H1 (cell line): ENCODE results near the gene SUMF2. TPM values are rescaled to one million over a fixed set of nuclear protein-coding genes. Genes with fewer than 3 reads are reported as not detected.

Source experiments
- GABPA ChIP-seq: IDR thresholded peaks from 2 replicates; pipeline ENCODE4 v1.6.1; 2011; ENCODE audit warnings: mild to moderate bottlenecking, low read length, moderate library complexity, borderline replicate concordance; ENCODE audit not compliant: insufficient read depth
- HDAC6 ChIP-seq: IDR thresholded peaks from one replicate; pipeline ENCODE4 v1.7.1; 2012; ENCODE audit warnings: low read depth, mild to moderate bottlenecking, inconsistent platforms, low read length, moderate library complexity
- MAX ChIP-seq: IDR thresholded peaks from 2 replicates; pipeline ENCODE4 v1.6.1; 2012; ENCODE audit warnings: inconsistent platforms
- RBBP5 ChIP-seq: IDR thresholded peaks from 2 replicates; pipeline ENCODE4 v1.7.1; 2012; ENCODE audit warnings: low read depth, mild to moderate bottlenecking, inconsistent platforms, low read length, moderate library complexity, borderline replicate concordance
- RNF2 ChIP-seq: fragments of 200-900, 300-1000 bp; sonication (generic); IDR thresholded peaks from 2 replicates; pipeline ENCODE4 v1.7.1; 2016; ENCODE audit warnings: borderline replicate concordance, low read depth, mild to moderate bottlenecking, antibody characterized with exemption, low read length; ENCODE audit not compliant: poor library complexity, severe bottlenecking; ENCODE audit errors: missing control alignments
- SP1 ChIP-seq: IDR thresholded peaks from 2 replicates; pipeline ENCODE4 v1.6.1; 2011; ENCODE audit warnings: low read depth, low read length
- SRF ChIP-seq: IDR thresholded peaks from 2 replicates; pipeline ENCODE4 v1.6.1; 2011; ENCODE audit warnings: mild to moderate bottlenecking, low read depth, low read length, moderate library complexity
- polyA plus RNA-seq, 7 experiments: library from polyadenylated mRNA; depleted of rRNA in 3 of 7; stranded (reverse) in 5 of 7; unstranded in 2 of 7; fragments of >200 nt in 5 of 7; fragments of 200-250 nt in 2 of 7; gene quantifications; 1 replicate in 5 of 7; 2 replicates in 1 of 7; 4 replicates in 1 of 7; pipeline versions ENCODE4 v1.2.1 to v1.2.3, GENCODE V29; 2011 to 2013; ENCODE audit warnings: missing spikeins in 2 of 7, mixed read lengths in 2 of 7
- total RNA-seq: library from RNA; stranded (reverse); fragmentation: NEBNext Ultra II Directional; extraction: Animal tissue kit (Norgen Biotek cat#: 25700); gene quantifications from 2 replicates; pipeline ENCODE4 v1.2.1, GENCODE V29; 2021

The SUMF2 gene
- total and polyA plus RNA-seq, 2 of the 8 experiments (the other 6 are each of a cell fraction or from before 2014, with no cell fraction given), result 39.8 to 59.2 TPM

GRCh38 chr7:56105508-56105907 is 41.4 kb downstream of the SUMF2 start (continued):
- TF ChIP-seq RNF2 (no peak), SP1 (no peak), MAX (no peak), GABPA (no peak), SRF (no peak), RBBP5 (no peak), HDAC6 (no peak)
- TF ChIP-seq, all 59 proteins: peak for 0
